Stimulated activated CD4-positive, alpha-beta T cell treated with anti-CD3 and anti-CD28 coated beads, Interleukin-1b, Interleukin-23, amount 100 ng/mL, for 48 hours (primary cell): ENCODE data around the gene GPR62.

Experiments used
- DNase-seq: peaks from one replicate; pipeline ENCODE4 v3.0.0-alpha.2; 2020

The GPR62 gene

GRCh38 chr3:51957520-51958205, 2.5 kb downstream of the GPR62 start:
- no peak for DNase-seq

- DNase-seq: no peak
Observed at GRCh38 chr3:51958603-51959521, 3.7 kb downstream of the GPR62 start.

- no peak for DNase-seq
Observed at GRCh38 chr3:51959651-51960050, 4.5 kb downstream of the GPR62 start.

- DNase-seq: no peak
Observed at GRCh38 chr3:51960386-51960785, 5.2 kb downstream of the GPR62 start.

- DNase-seq: no peak
Observed at GRCh38 chr3:51961011-51961410, 5.8 kb downstream of the GPR62 start.

- DNase-seq: no peak
Observed at GRCh38 chr3:51961602-51962569, 6.7 kb downstream of the GPR62 start.

- no peak for DNase-seq
Observed at GRCh38 chr3:51962854-51963530, 7.8 kb downstream of the GPR62 start.

- DNase-seq: no peak
Observed at GRCh38 chr3:51963951-51964451, 8.8 kb downstream of the GPR62 start.

- DNase-seq: no peak
Observed at GRCh38 chr3:51964521-51964920, 9.3 kb downstream of the GPR62 start.

- no peak for DNase-seq
Observed at GRCh38 chr3:51966016-51966415, 10.8 kb downstream of the GPR62 start.

- DNase-seq: no peak
Observed at GRCh38 chr3:51966486-51966885, 11.3 kb downstream of the GPR62 start.

GRCh38 chr3:51966922-51967383, 11.8 kb downstream of the GPR62 start:
- no peak for DNase-seq

GRCh38 chr3:51967384-51968169, 12.4 kb downstream of the GPR62 start, which contains the start of gene PCBP4:
TSS of gene PCBP4 (minus strand) at chr3:51967454. CDS start at chr3:51961240, 6,214 bp downstream.
- DNase-seq: no peak

GRCh38 chr3:51968170-51968775, 13.1 kb downstream of the GPR62 start:
- DNase-seq: no peak

- DNase-seq: no peak
Observed at GRCh38 chr3:51968883-51969678, 13.9 kb downstream of the GPR62 start.

- DNase-seq: no peak
Observed at GRCh38 chr3:51969841-51970240, 14.7 kb downstream of the GPR62 start.

- DNase-seq: no peak
Observed at GRCh38 chr3:51970606-51971300, 15.6 kb downstream of the GPR62 start.

- no peak for DNase-seq
Observed at GRCh38 chr3:51971350-51971749, 16.2 kb downstream of the GPR62 start.
